NCI-H1105 treated with DMSO at 0.1 percent for 48 hours (cell line): ENCODE data around the gene ACACB.
"Not testable (repeated sequence)": the region's sequence is repeated elsewhere in the genome, so short reads cannot be mapped to it uniquely, and the experiment has no call there.

Experiments used
- DNase-seq: peaks from one replicate; lab custom pipeline; 2025; lab: John Stamatoyannopoulos, UW

ACACB gene

DNA sequence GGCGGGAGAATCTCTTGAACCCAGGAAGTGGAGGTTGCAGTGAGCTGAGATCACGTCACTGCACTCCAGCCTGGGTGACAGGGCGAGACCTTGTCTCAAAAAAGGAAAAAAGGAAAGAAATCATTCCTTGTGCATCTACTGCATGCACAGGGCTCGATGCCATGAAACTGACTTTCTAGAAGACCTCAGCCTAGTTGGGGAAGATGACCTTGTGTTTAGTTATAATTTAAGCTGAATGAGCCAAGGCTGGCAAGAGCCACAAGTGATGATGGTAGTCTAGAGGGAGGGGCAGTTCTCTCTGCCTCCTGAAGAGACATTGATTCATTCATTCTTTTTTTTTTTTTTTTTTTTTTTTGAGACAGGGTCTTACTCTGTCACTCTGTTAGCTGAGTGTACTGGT is 24.2 kb downstream of the ACACB start:
- DNase-seq = no peak

DNA sequence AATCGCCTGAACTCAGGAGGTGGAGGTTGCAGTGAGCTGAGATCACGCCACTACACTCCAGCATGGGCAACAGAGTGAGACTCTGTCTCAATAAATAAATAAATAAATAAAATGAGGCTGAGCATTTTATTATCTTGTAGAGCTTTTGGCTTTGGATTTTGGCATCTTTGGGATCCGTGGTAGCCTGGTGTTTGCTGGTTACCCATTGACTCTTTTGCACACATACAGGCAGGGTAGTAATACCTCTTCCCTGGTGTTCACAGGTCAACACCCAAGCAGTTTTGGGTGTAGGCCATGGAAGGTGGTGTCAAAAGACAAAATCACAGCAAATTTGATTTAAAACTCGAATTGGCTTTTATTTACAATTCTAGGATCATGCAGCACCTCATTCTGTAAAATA is 27.8 kb downstream of the ACACB start:
- DNase-seq = no peak

DNA sequence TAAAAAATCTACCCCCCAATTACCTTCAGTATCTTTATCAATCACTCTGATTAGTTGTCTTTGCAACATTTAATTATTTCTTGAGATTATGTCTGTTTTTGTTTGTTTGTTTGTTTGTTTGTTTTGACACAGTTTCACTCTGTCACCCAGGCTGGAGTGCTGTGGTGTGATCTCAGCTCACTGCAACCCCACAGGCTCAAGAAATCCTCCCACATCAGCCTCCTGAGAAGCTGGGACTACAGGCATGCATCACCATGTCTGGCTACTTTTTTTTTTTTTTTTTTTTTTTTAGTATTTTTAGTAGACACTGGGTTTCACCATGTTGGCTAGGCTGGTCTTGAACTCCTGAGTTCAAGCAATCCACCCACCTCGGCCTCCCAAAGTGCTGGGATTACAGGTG is 30.7 kb downstream of the ACACB start:
- not testable (repeated sequence) for DNase-seq

DNA sequence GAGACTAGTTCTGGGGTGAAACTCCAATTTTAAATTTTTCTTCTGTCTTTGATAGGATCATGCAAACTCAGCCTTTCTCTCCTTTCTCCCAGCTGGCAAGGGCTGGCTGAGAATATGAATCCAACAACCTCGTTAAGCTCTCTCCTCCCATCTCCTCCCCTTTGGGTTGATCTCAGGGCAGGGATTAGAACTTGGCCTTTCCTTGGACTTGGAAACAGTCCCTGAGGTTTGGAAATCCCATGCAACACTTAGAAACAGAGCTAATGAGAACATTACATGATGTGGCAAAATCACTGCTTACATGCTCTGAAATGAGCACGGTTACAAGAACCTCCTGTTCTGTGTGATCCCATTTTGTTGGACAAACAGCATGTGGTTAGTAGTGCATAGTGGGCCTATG is 31.6 kb downstream of the ACACB start:
- DNase-seq = no peak

DNA sequence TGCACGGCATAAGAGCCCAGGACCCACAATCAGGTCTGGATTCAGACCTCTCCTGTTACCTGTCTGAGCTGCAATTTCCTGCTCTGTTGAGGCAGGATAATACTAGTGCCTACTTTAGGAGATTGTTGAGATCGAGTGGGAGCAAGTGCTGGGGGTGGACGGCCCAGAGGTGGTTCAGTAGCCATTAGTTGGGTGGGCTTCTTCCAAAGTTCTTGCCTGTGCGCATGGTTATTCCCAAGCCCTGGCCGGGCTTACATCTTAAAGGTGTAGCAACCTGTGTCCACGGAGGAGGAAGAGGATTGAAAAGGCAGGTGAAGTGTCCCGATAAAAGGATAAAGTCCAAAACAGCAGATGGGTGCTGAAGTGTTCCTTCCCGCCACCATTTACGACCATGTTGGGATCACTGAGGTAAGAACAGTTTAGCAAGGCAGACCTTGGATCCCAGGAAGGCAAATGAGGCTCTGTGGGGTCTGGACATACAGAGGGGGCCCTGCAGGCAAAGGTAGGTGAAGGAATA is 33.8 kb downstream of the ACACB start:
- no peak for DNase-seq

DNA sequence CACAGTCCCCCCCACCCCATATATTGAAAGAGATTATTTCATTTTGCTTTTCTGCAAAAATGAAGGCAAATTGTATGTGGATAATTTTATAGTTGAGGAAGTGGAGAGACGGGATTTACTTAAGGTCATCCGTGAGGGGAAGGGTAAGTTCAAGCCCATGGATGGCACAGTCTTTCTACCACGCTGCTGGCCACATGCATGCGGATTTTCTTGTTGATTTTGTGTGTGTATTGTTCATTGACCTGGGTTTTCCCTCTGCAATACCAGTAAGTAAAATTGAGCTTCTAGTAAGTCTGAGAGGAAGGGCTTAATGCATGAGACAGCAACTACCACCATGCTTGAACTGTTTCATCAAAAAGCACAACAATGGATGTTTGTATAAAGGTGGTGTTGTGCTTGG is 35.1 kb downstream of the ACACB start:
- DNase-seq = no peak

DNA sequence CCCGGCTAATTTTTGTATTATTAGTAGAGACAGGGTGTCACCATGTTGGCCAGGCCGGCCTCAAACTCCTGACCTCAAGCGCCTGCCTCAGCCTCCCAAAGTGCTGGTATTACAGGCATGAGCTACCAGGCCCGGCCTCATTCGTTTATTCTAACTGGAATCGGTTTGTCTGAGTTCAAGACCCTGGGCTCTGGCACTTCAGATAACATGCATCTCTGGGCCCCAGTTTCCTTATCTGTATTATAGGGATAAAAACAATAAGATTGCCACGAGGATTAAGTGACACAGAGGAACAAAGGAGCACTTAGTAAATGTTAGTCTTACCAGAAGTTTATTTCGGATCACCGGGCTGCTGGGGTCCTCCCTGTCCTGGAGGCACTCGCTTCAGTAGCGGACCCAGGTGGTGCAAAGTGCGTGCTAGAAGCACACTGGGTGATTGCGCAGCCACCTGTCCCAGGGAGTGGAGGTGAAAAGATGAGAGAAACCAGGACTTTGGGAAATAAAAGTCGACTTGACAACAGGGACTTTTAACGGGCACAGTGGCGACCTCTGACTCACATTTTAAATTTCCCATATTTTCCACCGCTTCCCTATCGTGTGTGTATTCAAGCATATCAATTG is 37.5 kb downstream of the ACACB start:
- DNase-seq = peak; percentile 58

DNA sequence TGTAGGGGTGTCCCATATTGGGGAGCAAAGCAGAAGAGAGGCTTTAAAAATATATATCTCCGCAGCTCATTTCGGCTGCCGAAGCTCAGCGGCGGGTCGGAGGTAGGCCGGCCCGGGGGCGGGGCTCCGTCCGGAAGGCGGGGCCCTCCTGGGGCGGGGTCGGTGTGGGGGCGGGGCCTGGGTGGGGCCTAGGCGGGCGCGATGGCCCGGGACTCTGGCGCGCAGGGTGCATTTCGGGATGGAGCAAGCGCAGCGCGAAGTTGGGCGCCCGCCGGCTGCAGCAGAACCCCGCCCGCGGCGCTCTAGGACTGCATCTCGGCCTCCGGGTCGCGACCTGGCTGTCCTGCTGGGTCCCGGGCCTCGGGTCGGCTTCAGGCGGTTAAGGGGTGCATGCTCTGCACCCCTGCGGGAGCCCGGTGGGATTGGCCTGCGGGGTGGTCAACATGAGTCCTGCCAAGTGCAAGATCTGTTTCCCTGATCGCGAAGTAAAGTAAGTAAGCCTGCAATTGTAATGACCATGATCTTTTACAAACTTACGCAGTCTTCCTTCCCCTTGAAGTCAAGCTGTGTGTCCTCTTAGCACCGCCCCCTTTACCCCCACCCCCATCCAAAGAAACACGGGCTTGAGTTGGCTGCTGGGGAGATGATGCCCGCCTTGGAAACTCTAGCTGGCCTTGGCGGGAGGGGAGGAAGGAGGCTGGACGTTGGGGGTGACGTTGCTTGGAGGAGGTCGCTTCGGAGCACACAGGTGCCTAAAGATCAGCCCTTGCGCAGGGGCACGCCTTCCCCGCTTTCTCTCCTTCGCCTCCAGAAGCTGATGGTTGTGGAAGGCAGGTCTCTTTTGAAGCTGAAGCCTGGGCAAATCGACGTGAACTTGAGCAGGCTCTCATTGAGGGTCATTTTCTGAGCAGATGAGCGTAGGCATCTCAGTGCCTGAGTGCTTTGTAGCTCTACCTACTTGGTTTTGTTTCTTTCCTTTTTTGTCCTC is 38.4 kb downstream of the ACACB start:
- peak; percentile 93 for DNase-seq

DNA sequence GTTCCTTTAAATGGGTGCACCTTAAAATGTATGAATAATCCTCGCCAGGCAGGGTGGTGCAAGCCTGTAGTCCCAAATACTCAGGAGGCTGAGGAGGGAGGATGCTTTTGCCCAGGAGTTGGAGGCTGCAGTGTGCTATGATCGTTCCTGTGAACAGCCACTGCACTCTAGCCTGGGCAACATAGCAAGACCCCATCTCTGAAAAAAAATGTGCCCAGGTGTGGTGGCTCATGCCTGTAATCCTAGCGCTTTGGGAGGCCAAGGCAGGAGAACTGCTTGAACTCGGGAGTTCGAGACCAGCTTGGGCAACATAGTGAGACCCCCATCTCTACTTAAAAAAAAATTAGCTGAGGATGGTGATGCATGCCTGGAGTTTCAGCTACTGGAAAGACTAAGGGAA is 39.6 kb downstream of the ACACB start:
- DNase-seq = no peak

DNA sequence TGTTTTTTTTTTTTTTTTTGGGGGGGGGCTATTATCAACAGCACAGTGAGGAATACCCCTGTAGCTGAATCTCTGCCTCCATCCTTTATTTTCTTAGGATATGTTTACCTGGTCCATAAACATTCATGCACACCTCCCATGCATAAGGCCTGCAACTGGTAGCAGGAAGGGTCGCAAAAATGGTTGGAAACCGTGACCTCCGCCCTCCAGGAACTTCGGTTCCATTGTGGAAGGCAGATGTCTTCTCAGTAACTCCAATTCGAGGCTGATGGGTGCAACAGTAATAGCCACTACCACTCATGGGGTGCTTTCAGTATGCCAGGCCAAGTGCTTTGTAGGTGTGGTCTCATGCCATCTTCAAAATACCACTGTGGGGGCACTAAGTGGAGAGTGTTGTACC is 40.2 kb downstream of the ACACB start:
- no peak for DNase-seq

DNA sequence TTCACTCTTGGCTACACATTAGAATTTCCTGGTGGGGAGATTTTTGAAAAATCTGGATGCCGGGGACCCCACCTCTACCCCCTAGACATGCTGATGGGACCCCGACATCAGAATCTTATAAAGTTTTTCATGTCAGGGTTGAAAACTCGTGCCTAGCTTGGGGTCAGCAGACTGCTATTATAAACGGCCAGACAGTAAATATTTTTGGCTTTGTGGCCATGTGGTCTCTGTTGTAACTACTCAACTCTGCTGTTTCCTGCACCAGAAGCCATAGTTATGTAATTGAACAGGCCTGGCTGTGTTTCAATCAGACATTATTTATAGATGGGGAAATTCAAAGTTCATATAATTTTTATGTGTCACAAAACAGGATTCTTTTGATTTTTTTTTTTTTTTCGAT is 41.6 kb downstream of the ACACB start:
- no peak for DNase-seq

DNA sequence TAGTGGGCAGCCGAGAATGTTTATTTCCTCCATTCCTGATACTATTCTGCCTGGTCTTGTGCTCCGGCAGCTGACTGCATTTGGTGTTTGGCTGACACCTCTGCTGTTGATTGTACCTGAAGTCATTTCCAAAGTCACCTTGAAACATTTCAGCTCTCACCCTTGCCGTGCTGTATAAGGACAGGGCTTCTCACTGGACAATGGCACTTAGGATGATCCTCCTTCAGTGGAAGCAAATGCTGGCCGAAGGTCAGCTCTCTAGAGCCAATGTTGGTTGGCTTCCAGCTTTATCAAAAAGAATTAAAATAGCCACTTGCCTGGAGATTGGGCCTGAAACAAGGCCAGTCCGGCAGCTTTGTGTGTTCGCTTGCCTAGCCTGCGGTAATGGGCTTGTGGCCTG is 44.0 kb downstream of the ACACB start:
- no peak for DNase-seq

DNA sequence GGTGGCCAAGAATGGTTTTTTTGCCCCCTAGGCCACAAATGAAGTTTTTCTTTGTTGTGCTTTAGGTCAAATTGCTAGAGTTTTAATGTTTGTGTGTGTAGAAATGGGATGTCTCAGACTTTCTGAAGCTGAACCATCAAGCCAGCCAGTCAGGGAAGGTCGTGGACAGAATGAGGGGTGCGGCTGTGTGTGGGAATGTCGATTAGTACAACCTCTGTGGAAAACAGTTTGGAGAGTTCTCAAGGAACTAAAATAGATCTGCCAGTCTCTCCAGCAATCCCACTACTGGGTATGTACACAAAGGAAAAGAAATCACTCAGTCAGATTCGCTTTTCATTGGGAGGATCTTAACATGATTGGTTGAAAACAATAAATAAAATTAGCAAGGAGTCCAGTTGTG is 44.5 kb downstream of the ACACB start:
- no peak for DNase-seq

DNA sequence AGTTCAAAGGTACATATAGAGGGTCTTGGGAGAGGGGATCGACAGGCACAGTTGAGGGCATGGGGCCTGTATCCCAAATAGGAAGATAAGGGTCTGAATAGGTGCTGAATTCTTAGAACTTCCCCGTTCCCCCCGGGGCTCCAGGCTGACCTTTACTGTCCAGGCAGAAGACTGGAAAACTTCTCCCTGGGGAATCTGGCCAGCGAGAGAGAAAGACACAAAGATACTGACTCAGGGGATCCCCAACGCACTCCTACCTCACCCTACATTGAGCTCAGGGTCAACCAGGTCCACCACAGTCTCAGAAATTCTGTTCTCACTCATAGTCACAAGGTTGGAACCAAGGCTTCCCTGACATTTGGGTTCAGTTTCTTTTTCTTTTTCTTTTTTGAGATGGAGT is 46.2 kb downstream of the ACACB start:
- DNase-seq = no peak

DNA sequence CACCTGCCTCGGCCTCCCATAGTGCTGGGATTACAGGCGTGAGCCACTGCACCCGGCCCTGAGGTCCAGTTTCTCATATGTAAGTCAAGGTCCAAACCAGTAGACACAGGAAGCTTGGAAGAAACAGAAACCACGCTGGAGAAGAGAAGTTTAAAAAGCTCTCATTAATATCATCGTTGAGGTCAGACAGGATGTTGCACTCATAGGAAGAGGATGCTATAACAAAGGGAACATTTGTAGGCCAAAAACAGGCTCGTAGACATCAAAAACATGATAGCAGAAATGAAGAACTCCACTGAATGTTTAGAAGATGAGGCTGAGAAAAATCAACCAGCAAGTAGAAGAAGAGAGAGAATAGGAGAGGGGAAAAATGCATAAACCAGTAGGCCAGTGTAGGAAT is 46.8 kb downstream of the ACACB start:
- no peak for DNase-seq

DNA sequence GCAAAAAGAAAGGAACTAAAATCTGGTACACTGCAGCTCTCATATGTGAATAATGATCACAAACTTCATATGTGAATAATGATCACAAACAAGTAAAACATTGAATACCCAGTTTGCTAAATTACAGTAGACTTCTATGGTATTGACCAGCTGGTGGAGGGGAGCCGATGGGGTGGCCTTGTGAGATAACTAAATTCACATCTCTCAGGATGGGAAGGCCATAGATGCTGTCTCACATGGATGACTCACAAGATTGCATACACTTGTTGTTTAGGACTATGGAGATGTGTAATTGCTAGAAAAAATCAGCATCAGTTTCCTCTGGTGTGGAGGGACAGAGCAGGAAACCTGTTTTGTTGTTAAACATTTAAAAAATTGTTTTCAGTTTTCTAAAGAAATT is 49.2 kb downstream of the ACACB start:
- no peak for DNase-seq

DNA sequence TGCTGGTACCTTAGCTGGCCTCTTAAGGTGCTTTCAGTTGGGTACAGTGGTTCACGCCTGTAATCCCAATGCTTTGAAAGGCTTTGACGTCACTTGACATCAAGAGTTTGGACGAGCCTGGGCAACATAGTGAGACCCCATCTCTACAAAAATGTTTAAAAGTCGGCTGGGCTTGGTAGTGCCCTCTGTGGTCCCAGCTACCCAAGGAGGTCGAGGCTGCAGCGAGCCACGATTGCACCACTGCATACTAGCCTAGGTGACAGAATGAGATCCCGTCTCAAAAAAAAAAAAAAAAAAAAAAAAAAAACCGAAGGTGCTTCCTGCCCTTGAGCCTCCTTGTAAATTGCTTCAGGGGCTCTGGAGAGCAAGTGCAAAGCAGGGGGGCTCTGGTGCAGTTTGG is 50.0 kb downstream of the ACACB start:
- no peak for DNase-seq

DNA sequence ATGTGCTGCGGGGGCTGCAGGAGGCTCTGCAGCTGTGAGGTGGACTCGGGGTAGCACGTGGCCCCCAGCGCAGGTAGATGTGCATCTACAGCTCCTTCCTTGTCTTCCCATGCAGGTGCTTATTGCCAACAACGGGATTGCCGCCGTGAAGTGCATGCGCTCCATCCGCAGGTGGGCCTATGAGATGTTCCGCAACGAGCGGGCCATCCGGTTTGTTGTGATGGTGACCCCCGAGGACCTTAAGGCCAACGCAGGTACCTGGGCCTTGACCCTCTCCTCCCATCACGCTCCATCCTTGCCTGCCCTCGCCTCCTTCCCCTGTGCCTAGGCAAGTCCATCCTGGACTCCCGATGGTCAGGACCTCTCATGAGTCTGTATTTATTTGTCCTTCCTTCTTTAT is 51.4 kb downstream of the ACACB start:
- no peak for DNase-seq

DNA sequence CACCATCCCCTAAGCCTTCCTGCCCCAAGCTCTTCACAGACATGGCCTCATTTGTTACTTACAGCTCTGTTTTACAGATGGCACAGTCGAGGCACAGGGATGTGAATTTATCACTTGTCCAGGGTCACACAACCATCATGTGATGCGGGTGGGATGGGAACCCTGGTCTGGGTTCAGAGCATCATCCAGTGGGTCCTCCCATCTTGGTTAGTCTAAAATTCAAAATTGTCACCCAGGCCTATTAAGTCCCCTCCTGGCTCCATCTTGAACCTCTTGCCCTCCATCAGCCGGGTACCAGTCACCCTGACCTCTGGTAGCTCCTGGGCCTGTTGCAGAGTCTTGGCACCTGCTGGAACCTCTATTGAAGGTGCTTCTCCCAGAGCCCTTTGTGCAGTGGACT is 52.9 kb downstream of the ACACB start:
- no peak for DNase-seq

DNA sequence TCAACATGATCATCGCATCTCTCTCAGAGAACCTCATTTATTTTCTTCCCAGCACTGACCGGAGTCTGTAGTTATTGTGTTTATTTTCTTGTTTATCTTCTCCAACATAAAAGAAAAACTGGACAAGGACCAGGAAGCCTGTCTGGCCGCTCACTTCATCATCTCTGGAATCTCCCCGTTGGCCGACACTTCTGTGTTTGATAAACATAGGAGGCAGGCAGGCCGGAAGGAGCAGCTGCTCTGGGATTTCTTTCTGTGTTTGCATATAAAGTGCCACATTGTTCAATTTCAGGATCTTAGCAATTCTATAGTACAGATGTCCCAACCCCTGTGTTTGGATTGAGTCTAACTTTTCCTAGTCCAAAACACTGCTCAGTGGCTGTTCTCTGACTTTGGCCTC is 53.3 kb downstream of the ACACB start:
- no peak for DNase-seq

DNA sequence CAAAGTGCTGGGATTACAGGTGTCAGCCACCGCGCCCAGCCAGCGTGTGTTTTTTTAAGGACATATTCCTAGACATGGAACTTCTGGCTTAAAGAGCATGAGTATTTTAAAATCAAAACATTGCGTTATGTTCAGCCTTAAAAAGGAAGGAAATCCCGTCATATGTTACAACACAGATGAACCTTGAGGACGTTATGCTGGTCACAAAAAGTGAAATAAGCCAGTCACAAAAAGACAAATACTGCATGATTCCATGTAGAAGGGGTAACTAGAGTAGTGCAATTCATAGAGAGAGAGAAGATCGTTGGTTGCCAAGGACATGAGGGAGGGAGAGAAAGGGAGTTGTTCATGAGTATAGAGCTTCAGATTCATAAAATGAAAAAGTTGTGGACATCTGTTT is 53.9 kb downstream of the ACACB start:
- DNase-seq = no peak

DNA sequence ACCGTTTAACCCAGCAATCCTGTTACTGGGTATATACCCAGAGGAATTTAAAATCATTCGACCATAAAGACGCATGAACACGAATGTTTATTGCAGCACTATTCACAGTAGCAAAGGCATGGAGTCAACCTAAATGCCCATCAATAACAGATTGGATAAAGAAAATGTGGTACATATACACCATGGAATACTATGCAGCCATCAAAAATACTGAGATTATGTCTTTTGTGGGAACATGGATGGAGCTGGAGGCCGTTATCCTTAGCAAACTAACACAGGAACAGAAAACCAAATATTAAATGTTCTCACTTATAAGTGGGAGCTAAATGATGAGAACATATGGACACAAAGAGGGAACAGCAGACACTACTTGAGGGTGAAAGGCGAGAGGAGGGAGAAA is 56.4 kb downstream of the ACACB start:
- not testable (repeated sequence) for DNase-seq

DNA sequence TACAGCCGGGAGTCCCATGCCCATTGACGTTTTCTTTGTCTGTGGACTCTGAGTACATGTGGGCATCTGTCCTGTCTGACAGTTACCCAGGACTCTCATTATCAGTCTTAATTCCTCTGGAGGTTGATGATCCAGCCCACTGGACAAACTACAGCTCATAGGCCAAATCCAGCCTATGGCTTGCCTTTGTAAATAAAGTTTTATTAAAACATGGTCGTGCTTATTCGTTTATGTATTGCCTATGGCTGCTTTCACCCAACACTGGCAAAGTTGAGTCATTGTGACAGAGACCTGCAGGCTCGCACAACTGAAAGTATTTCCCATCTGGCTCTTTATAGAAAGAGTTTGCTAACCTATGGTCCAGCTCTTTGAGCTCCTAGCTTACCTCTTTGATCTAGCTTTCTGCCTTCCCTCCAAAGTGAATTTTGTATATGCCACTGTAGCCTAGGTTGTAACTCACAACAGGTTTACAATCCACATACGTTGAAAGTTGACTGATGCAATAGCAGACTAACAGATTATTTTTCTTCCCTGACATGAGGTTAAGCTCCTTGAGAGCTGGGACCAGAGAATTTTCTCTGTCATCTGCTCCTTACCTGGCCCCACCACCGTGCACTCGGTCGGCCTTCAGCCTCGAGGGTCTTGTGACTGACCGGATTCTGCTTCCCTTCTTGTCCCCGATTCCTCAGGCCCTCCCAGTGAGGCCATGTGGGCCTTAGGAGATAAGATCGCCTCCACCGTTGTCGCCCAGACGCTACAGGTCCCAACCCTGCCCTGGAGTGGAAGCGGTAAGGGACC is 57.3 kb downstream of the ACACB start:
- no peak for DNase-seq
